DND-41 (cell line): Measurements from ENCODE around the gene RAB43.

ENCODE experiments used
- EZH2 ChIP-seq: IDR thresholded peaks from 3 replicates; pipeline ENCODE4 v1.6.1; 2012; ENCODE audit warnings: borderline replicate concordance, low read depth, mild to moderate bottlenecking, moderate library complexity, low read length, inconsistent platforms; ENCODE audit not compliant: severe bottlenecking
- TF ChIP-seq, protein P1 (sequence below): IDR thresholded peaks from 2 replicates; pipeline ENCODE4 v1.5.1; 2012; ENCODE audit warnings: borderline replicate concordance, low read length, moderate library complexity, mild to moderate bottlenecking; ENCODE audit not compliant: poor library complexity, severe bottlenecking; ENCODE audit errors: extremely low read depth

DNA sequence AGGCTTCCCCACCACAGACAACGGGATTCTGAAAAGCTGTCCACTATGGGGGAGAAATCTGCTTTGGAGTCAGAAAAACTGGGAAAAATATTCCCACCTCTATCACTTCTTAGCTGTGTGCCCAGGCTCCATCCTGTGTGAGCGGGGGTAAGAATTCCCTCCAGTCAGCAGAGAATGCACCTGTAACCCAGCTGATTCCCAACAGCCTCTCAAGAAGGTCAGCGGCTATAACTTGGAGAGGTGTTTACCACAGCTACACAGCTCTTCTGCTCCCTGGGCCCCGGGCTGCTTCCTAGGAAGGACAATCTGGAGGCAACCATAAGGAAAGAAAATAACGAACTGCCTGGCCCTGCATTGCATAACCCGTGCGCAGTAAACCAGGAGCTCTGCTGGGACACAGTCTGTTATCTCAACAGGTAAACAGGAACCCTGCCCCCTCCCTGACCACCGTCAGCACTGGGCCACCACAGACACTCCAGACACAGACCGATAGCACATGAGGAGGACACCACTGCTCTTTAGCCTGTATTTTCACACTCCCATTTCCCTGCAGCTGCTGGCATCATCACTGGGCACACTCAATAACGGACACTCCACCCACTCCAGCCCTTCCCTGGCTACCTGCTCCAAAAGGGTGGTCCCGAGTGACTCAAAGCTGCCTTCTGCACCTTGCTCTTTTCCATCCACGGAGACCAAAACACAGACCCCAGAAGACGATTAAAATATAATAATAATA lies 2.1 kb downstream of the RAB43 start:
- TF ChIP-seq, protein P1, sequence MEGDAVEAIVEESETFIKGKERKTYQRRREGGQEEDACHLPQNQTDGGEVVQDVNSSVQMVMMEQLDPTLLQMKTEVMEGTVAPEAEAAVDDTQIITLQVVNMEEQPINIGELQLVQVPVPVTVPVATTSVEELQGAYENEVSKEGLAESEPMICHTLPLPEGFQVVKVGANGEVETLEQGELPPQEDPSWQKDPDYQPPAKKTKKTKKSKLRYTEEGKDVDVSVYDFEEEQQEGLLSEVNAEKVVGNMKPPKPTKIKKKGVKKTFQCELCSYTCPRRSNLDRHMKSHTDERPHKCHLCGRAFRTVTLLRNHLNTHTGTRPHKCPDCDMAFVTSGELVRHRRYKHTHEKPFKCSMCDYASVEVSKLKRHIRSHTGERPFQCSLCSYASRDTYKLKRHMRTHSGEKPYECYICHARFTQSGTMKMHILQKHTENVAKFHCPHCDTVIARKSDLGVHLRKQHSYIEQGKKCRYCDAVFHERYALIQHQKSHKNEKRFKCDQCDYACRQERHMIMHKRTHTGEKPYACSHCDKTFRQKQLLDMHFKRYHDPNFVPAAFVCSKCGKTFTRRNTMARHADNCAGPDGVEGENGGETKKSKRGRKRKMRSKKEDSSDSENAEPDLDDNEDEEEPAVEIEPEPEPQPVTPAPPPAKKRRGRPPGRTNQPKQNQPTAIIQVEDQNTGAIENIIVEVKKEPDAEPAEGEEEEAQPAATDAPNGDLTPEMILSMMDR = no peak
- no peak for TF ChIP-seq EZH2
